DND-41 (cell line): ENCODE measurements around the gene G6PC3.

Experiments
- ATAC-seq: fragments of 200-7000 bp; cut with Tn5 transposase; 3 replicates; pipeline ENCODE4 v1.9.1; 2021; ENCODE audit warnings: low read depth; ENCODE audit not compliant: insufficient read depth
- DNase-seq: peaks from one replicate; pipeline ENCODE4 v3.0.0-alpha.2; 2020
- H2AFZ ChIP-seq: 2 replicates; pipeline ENCODE4 v1.6.0; 2012; ENCODE audit warnings: low read depth, low read length
- H3K27ac ChIP-seq: 2 replicates; pipeline ENCODE4 v1.5.1; 2012; ENCODE audit warnings: low read length, inconsistent platforms
- H3K27me3 ChIP-seq: fragments of 200-600 bp; sonication (generic); 2 replicates; pipeline ENCODE4 v1.6.0; 2012; ENCODE audit warnings: low read length, mild to moderate bottlenecking, inconsistent platforms; ENCODE audit not compliant: insufficient read depth, poor library complexity
- H3K36me3 ChIP-seq: 2 replicates; pipeline ENCODE4 v1.5.1; 2012; ENCODE audit warnings: low read length, inconsistent platforms; ENCODE audit not compliant: insufficient read depth
- H3K4me1 ChIP-seq: 2 replicates; pipeline ENCODE4 v1.5.1; 2012; ENCODE audit warnings: mild to moderate bottlenecking, low read length; ENCODE audit not compliant: insufficient read depth
- H3K4me2 ChIP-seq: 2 replicates; pipeline ENCODE4 v1.6.0; 2012; ENCODE audit warnings: mild to moderate bottlenecking, moderate library complexity, low read length, inconsistent platforms; ENCODE audit not compliant: insufficient read depth
- H3K4me3 ChIP-seq, 2 experiments: fragments of 200-600 bp in 1 of 2; shearing (Covaris generic) in 1 of 2; 2 replicates each; pipeline ENCODE4 v1.5.1; 2012 to 2016; ENCODE audit warnings: inconsistent platforms in 2 of 2, low read length in 2 of 2, mild to moderate bottlenecking in 2 of 2, low read depth in 1 of 2, moderate library complexity in 1 of 2
- H3K79me2 ChIP-seq: 2 replicates; pipeline ENCODE4 v1.6.0; 2012; ENCODE audit warnings: low read length, inconsistent platforms; ENCODE audit not compliant: insufficient read depth
- H3K9ac ChIP-seq: 2 replicates; pipeline ENCODE4 v1.6.0; 2012; ENCODE audit warnings: low read depth, mild to moderate bottlenecking, inconsistent platforms, low read length, moderate library complexity
- H3K9me3 ChIP-seq: 2 replicates; pipeline ENCODE4 v1.5.1; 2012; ENCODE audit warnings: low read length, moderate library complexity, mild to moderate bottlenecking, inconsistent platforms; ENCODE audit not compliant: insufficient read depth, severe bottlenecking
- H4K20me1 ChIP-seq: 2 replicates; pipeline ENCODE4 v1.6.0; 2012; ENCODE audit warnings: low read length; ENCODE audit not compliant: insufficient read depth
- EZH2 ChIP-seq: IDR thresholded peaks from 3 replicates; pipeline ENCODE4 v1.6.1; 2012; ENCODE audit warnings: borderline replicate concordance, low read depth, mild to moderate bottlenecking, moderate library complexity, low read length, inconsistent platforms; ENCODE audit not compliant: severe bottlenecking
- TF ChIP-seq, protein P1 (sequence below): IDR thresholded peaks from 2 replicates; pipeline ENCODE4 v1.5.1; 2012; ENCODE audit warnings: borderline replicate concordance, low read length, moderate library complexity, mild to moderate bottlenecking; ENCODE audit not compliant: poor library complexity, severe bottlenecking; ENCODE audit errors: extremely low read depth

Gene G6PC3

DNA sequence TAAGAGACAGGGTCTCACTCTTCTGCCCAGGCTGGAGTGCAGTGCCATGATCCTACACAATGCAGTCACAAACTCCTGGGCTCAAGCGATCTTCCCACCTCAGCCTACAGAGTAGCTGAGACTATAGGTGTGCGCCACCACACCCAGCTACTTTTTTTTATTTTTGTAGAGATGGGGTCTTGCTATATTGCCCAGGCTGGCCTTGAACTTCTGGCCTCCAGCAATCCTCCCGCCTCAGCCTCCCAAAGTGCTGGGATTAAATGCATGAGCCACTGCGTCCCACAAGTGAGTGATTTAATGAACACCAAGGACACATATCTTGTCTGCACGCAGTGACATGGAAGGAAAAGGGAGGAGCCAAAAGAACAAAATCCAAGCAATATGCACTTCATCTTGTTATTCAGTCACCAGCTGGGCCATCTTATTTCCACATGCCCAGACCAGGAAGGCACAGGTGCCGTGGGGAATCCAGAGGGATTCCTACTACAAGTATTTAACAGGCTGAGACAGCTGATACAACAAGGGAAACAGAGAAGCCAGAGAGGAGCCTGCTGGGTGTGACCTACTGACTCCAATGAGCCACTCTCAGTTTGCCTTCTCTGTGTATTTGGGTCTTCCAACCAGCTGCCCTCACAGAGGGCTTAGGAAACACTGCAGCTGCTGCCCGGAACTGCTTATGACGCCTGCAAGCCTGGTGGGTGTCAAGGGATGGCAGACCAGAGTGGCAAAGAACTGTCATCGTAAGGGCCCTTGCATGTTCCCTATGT, 21.1 kb upstream of the G6PC3 start:
- Histone ChIP-seq H3K27ac (no peak overlapping the region), H3K9me3 (no peaks in the 10 kb centered on the region), H3K4me2 (no peak overlapping the region), H2AFZ (no peak overlapping the region), H3K4me1 (no peaks in the 10 kb centered on the region), H3K36me3 (peaks cover 77% of the 10 kb centered on the region), H3K27me3 (no peaks in the 10 kb centered on the region), H3K9ac (no peak overlapping the region), H4K20me1 (peaks cover 45% of the 10 kb centered on the region), H3K79me2 (peaks cover 86% of the 10 kb centered on the region), H3K4me3 (no peak overlapping the region)
- DNase-seq (no peak), ATAC-seq (no peak)
- TF ChIP-seq EZH2: no peak
- TF ChIP-seq, protein P1, sequence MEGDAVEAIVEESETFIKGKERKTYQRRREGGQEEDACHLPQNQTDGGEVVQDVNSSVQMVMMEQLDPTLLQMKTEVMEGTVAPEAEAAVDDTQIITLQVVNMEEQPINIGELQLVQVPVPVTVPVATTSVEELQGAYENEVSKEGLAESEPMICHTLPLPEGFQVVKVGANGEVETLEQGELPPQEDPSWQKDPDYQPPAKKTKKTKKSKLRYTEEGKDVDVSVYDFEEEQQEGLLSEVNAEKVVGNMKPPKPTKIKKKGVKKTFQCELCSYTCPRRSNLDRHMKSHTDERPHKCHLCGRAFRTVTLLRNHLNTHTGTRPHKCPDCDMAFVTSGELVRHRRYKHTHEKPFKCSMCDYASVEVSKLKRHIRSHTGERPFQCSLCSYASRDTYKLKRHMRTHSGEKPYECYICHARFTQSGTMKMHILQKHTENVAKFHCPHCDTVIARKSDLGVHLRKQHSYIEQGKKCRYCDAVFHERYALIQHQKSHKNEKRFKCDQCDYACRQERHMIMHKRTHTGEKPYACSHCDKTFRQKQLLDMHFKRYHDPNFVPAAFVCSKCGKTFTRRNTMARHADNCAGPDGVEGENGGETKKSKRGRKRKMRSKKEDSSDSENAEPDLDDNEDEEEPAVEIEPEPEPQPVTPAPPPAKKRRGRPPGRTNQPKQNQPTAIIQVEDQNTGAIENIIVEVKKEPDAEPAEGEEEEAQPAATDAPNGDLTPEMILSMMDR: no peak

DNA sequence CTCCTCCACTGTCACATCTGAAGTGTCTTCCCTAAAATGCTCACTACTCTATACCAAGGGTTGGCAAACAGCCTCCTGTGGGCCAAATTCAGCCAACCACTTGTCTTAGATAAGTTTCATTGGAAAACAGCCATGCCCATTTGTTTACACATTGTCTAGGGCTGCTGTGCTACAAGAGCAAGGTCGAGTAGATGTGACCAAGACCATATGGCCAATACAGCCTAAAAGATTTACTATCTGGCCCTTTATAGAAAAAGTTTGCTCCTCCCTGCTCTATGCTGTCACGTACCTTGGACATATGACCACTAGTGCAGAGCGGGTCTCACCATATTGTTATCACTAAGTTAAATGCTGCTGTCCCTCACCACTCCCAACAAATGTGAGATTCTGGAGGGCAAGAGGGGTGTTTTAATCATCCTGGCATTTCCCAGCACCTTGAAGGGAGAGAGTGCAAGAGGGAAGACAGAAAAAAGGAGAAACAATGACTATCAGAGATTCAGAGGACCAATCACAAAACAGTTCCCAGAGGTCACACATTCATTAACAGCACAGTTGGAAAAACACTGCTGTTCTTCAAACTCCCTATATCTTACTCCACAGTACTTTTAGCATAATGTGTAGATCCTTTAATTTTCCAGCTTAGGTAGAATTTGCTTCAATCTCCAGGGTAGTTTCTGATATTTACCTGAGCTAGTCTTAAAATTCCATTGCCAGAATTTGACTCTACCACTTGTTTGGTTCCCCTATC, 17.2 kb upstream of the G6PC3 start:
- Histone ChIP-seq H3K4me3 (no peak overlapping the region), H3K9ac (no peak overlapping the region), H3K36me3 (peaks cover 80% of the 10 kb centered on the region), H3K9me3 (no peaks in the 10 kb centered on the region), H3K79me2 (peaks cover 91% of the 10 kb centered on the region), H4K20me1 (peaks cover 33% of the 10 kb centered on the region), H3K27me3 (no peaks in the 10 kb centered on the region), H3K27ac (no peak overlapping the region), H2AFZ (no peak overlapping the region), H3K4me1 (no peaks in the 10 kb centered on the region), H3K4me2 (no peak overlapping the region)
- ATAC-seq (no peak), DNase-seq (no peak)
- TF ChIP-seq, protein P1: no peak
- no peak for TF ChIP-seq EZH2

- Histone ChIP-seq H3K4me2 (no peak overlapping the region), H3K79me2 (peaks cover 90% of the 10 kb centered on the region), H3K9me3 (no peaks in the 10 kb centered on the region), H3K27me3 (no peaks in the 10 kb centered on the region), H3K27ac (no peak overlapping the region), H3K36me3 (peaks cover 78% of the 10 kb centered on the region), H3K9ac (no peak overlapping the region), H4K20me1 (peaks cover 41% of the 10 kb centered on the region), H3K4me3 (no peak overlapping the region), H2AFZ (no peak overlapping the region), H3K4me1 (peaks cover 14% of the 10 kb centered on the region; the same call in 1 of the 2 replicates)
- no peak for TF ChIP-seq EZH2
- TF ChIP-seq, protein P1: no peak
- ATAC-seq (no peak), DNase-seq (no peak)
Observed at GRCh38 chr17:44059101-44059892, 11.2 kb upstream of the G6PC3 start.
